NCI-H1417 treated with DMSO at 0.1 percent for 48 hours (cell line): ENCODE measurements around the gene KBTBD7.
"Not testable (repeated sequence)": the region's sequence is repeated elsewhere in the genome, so short reads cannot be mapped to it uniquely, and the experiment has no call there.

ENCODE experiments used
- DNase-seq: peaks from one replicate; lab custom pipeline; 2025; lab: John Stamatoyannopoulos, UW

The KBTBD7 gene

DNA sequence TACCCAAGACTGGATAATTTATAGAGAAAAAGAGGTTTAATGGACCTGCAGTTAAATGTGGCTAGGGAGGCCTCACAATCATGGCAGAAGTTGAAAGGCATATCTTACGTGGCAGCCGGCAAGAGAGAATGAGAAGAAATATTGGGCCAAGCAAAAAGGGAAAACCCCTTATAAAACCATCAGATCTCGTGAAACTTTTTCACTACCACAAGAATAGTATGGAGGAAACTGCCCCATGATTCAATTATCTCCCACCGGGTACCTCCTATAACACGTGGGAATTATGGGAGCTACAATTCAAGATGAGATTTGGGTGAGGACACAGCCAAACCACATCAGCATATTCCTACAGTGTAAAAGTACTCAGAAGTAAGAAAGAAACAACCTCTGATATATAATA lies 4.7 kb upstream of the KBTBD7 start:
- no peak for DNase-seq

DNA sequence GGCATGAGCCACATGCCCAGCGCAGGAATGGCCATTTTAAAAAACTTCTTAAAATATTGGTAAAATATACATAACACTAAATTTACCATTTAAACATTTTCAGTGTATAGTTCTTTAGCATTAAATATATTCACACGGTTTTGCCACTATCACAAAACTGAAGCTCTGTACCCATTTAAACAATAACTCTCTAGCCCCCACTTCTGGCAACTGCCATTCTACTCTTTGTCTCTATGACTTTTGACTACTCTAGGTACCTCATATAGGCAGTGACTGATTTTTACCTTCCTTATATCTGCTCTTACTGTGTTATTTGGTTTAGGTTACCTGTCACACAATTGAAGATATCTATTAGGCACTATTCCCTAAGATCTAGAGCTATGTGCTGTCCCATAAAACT lies 2.3 kb upstream of the KBTBD7 start:
- no peak for DNase-seq

DNA sequence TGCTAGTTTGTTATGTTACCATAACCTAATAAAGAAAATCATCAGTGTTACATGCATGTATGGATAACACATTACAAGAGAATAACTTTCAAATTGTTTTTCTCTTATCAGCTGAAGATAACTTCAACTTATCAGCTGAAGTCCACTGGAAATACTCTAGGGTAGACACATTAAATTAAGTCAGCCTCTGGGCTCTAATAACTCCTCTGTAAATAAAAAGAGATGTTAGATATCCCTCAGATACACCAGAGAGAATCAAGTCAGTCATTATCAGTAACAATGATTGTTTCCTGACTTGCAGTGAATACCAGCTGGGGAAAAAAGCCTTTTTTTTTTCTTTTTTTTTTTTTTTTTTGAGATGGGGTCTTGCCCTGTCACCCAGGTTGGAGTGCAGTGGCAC lies 1.6 kb upstream of the KBTBD7 start:
- no peak for DNase-seq

DNA sequence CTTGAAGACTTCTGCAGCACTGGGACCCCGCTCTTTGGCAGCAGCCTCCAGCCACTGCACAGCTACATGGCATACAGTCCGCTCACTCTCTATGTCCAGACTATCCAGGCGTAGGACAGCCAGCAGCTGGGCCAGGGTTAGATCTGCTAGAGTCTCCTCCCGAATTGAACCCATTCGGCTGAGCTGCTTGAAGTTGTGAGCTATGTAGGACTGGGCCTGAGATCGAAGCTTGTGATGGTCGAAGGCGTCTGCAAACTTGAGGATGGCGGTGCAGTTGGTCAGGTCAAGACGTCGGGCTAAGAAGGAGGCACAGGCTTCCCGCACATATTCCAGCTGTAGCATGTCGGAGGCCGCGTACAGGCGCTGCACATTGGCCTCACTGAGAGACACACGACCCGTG lies 900 bp downstream of the KBTBD7 start:
- DNase-seq = no peak

DNA sequence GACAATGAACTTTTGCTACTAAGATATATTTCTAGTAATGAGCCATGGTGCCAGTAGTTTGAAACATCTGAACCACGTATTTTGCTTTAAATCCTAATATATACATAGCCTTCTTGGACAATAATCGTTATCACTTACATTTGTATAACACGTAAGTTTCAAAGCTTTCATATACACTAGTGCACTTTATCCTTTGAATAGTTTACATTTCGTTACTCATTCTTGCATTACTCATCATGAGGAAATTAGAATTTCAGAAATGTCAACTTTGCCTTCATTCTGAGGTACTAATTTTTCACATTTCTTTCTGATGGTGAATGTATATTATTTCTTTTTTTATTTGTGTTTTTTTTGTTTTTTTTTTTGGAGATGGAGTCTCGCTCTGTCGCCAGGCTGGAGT lies 5.8 kb downstream of the KBTBD7 start:
- no peak for DNase-seq

DNA sequence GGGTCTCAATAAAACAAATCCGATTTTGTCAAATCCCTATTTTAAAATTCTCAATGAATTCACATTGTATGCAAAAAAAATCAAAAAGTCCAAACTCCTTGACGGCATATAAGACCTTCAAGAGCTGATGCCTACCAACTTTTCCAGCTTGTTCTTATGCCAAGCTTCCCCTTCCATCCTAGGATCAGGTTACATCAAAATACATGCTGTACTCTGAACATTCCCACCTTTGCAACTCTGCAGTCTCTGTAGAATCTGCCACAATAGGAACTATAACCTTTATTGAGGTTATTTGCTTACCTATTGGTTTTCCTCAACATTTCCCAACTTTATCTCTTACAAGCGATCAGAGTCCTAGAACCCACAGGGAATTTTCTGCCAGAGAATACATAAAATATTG lies 7.9 kb downstream of the KBTBD7 start:
- no peak for DNase-seq

DNA sequence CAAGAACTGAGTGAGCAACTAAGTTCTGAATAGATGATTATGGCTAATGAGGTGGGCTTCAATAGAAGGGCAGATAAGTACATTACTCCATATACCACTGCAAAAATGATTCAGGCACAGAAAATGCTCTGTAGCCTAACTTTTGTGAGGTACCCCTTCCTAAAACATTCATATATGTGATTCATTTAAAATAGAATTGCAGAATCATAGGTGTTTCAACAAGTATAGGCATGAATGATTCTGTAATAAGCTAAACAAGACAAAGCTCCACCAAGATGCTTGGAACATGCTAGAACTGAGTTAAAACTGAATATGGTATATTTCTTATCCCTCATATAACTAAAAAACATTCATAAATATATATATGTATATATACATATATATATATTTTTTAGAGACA lies 12.1 kb downstream of the KBTBD7 start:
- DNase-seq = no peak

DNA sequence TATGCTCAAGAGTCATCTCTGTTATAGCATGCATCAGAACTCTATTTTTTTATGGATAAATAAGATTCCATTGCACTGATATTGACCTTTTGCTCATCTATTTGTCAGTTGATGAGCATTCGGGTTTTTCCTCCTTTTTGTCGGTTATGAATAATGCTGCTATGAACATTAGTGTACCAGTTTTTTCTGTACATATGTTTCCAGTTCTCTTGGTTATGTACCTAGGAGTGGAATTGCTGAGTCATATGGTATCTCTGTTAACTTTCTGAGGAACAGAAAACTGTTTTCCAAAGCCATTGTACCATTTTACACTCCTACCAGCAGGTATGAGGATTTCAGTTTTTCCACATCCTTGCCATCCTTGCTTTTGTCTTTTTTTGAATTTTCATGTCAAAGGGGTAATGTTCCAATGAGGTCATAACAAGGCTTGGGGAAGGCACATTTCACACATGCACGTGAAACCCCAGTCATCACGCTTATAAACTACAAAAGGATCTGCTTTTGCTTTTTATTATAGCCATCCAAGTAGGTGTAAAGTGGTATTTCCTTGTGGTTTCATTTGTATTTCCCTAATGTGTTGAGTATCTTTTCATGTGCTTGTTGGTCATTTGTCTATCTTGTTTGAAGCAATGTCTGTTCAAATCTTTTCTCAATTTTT lies 14.6 kb downstream of the KBTBD7 start:
- DNase-seq = no peak

DNA sequence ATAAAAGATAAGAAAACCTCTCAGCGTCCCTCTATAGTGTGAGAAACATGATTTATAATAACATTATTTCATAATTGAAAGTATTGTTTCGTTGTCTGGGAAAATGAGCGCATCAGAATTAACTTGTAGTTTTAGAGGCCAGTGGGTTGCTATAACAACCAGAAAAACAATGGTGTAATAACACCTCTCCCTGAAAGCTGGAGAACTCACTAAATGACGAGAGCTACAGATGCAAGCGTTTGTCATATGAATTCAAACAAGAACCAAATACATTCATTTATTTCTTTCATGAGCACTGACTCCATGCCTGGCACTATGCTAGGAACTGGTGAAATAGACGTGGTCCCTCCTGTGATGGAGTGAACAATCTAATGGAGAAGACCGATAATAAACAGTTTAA lies 16.3 kb downstream of the KBTBD7 start:
- DNase-seq = no peak

DNA sequence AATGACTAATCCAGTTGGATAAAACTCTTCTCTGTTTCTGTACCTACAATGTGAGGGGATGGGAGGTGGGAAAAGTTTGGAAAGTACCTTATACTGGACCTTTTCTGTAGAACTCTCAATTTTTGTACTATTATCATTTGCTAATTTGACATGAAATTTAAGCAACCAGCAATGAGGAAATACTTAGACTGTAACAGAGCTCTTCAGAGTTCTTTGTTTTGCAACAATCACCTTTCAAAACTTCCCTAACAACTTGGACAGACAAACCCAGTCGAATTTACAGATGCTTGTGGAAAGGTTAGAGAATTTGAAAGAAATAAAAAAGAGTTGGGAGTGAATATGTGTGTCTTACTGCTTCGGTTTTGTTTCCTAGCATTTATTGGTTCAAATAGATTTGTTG lies 16.8 kb downstream of the KBTBD7 start:
- no peak for DNase-seq

DNA sequence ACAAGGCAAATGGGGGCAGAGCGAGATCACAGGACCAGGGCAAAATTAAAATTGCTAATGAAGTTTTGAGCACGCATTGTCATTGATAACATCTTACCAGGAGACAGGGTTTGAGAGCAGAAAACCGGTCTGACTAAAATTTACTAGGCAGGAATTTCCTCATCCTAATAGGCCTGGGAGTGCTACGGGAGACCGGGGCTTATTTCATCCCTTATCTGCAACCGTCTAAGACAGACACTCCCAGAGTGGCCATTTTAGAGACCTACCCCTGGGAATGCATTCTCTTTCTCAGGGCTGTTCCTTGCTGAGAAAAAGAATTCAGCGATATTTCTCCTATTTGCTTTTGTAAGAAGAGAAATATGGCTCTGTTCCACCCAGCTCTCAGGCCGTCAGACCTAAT lies 18.8 kb downstream of the KBTBD7 start:
- not testable (repeated sequence) for DNase-seq

DNA sequence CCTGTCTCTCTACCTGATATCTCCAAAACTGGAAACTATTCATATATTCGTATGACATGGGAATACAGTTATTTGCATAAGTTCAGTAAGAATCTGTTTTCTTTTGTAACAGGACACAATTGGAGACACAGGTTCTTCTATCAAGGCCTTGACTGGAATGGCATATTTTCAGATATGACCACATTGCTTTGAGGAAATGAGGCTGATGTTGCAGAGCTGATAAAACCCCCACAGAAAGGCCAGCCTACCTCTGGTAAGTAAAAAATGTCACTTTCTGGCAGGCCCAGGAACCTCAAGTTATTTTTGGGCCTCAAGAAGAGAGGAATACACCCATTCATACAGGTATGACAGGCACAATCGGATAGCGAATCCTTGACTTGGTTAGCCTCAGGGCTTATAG lies 32.2 kb downstream of the KBTBD7 start:
- DNase-seq = no peak

DNA sequence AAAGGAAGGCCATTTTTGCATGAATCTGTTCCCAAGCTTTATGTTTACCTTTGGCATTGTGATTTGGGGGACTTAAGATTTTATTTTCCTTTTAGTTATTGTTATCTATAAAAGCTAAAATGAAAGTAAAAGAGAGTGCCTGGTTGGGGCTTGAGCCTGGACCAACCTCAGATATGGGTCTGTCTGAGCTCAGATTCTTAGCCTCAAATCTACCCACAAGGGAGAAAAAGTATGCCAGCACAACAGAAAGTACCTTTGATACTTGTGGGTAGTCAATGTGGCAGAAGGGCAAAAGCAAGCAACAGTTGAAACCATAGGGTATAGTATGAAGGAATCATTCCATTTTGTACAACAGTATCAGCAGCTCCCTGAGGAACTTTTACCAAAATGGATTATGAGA lies 35.2 kb downstream of the KBTBD7 start:
- no peak for DNase-seq

DNA sequence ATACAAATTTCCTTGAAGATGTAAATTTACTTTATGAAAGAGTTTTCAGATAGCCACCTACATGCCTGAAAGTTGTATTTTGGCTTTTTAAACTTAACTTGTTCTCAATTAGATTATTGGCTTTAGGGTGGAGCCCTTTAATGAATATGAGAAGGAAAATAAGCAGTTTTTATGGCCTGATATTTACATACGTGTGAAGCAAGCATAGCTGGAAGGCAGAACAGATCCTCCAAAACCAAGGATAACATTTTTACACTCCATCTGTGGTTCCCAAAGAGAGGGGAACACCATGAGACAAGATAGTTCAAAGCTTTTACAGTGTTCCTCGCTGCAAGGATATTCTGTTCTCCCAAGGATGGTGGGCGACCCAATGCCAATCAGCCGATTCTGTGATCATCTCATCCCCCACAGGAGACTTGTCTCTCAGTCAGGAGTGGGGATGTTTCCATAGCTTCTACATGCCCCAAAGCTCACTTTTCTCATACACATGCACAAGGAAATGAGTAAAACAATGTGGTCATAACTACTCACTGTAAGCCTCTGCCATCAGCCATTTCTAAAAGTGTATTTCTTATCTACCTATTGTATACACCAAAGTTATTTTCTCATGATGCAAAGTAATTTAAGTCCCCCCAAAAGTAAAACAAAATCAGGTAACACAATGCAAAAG lies 37.2 kb downstream of the KBTBD7 start:
- DNase-seq = no peak

DNA sequence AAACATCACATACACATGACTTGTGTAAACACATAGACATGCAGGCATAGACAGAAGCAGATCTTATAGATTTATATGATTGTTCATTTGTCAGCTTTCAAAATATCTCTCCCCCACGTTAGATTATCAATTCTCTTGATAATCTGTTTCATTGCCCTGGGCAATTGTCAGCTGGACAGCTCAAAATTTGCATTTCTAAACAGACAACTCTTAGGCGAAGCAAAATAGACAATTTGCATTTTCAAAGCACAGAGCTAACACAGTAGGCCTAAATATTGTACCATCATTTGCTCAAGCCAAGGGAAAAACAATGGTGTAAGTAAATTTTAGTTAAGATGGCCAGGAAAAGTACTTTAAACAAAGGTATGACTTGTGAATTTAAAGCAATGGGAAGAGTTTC lies 37.7 kb downstream of the KBTBD7 start:
- no peak for DNase-seq

DNA sequence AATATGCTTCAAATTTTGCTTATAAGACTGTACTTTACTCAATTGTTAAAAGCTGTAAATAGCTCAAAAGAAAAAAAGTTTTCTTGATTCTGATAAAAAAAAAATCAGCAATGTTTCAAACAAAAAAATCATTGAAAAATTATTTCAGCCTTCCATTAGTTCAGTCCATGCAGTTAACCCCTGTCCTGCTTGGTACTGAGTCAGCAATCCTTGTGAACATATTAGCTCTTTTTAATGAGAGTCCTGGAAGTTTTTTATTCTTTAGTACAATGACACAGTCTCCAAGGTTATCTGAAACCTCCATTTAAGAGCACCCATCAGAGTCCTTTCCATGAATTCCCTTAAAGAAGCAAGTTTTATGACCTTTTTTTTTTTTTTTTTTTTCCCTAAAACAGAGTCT lies 40.3 kb downstream of the KBTBD7 start:
- DNase-seq = no peak

DNA sequence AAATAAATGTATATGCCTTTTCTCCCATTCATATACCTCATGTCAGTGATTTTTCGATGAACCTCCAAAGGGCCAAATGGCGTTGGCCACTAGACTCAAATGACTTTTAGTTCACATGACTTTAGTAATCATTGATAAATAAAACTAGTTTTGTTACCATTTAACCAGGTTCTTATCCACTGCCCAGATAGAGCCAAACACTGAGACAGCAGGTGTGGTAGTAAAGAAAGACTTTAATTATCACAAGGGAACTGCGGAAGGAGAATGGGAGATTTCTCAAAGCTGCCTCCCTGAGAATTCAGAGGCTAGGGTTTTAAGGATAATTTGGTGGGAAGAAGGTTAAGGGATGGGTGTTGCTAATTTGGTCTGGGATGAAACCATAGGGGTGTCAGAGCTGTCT lies 42.4 kb downstream of the KBTBD7 start:
- DNase-seq = no peak

DNA sequence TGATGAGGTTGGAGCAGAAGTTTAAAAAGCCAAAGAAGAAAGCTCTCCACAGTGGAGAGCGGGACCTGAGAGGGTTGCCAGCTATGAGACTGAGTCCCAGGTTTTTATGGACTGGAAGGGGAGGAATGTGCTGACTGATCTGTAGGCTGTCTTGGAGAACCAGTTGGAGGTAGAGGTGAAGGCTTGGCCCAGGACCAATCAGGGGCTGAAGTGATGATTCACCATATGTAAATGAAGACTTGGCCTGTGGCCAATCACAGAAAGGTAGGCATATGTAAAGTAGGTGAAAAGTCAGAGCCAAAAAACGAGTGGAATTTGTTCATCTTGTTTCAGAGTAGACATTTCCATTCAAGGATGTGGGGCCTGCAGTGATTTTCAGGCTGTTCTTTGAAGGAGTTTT lies 44.3 kb downstream of the KBTBD7 start:
- DNase-seq = no peak

DNA sequence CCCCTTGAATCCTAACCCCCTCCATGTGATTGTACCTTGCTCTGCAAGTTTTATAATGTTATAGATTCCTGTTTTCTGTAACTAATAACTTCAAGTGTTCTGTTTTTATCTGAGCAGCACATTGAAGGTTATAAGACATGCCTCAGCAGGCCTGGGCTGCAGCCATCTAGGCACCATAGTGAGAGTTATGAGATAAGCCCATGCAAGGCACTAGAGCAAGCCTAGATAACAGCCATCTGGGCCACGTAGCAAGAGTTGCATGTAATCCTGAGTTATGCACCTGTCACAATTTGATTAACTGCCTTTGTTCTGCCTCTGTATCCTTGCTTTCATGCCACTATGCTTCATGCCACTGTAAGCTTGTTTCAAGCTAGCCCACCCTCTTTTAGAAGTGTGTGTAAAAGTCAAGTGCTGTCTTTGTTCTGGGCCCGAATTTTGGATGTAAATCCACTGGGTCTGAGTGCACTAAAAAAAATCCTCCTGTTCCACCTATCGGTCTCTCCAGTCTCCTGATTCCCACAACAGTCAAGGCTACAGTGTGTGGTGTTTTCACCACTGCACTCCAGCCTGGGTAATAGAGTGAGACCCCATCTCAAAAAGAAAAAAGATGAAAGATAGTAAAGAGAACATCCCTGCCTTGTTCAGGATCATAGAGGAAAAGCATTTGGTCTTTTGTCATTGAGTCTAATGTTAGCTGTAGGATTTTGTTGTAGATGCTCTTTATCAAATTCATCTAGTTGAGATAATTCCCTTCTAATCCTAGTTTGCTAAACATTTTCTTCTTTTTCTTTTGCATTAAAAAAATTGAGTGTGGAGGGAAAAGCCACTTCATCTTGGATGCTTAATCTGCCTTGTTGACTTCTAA lies 45.7 kb downstream of the KBTBD7 start:
- DNase-seq = no peak

DNA sequence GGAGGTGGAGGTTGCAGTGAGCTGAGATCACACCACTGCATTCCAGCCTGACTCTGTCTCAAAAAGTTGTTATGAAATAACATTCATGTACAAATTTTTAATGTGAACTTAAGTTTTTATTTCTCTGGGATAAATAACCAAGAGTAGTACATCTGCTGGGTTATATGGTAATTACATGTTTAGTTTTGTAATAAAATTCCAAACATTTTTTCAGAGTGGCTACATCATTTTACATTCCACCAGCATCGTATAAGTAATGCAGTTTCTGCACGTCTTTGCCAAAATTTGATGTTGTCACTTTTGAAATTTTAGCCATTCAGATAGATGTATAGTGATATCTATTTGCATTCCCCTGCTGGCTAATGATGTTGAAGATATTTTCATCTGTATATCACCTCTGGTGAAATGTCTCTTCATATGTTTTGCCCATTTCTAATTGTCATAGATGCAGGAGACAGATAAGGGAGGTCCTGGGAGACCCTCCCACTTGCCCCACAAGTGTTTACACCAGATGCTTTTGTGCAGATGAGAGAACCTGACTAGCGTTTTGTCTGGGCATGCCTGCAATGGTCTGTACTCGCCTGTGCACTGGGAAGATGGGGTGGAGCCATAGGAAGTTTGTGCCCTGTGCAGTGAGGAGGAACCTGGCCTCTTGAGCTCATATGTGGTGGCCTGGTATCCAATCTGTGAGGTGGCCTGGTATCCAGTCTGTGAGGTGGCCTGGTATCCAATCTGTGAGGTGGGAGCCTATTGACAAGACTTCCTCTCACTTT lies 49.0 kb downstream of the KBTBD7 start:
- DNase-seq = no peak

DNA sequence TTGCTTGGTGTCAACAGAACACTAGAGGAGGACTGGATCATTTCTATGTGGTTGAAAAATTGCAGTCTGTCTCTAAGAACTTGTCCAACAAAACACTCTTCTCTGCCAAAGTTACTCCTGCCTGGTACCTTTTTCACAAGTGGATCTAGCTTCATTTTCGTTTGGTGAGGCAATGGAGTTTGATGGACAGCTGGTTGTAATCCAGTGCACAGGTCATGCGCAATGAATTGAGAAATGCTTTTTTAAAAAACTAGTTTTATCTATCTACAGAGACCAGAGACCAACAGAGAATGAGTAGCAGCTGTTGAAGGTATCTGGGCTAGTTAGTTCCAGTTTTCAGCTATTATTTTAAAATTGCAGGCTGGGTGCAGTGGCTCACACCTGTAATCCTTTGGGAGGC lies 49.8 kb downstream of the KBTBD7 start:
- no peak for DNase-seq
